MM.1S (cell line): ENCODE results near the gene CRY2.

Experiments used
- CTCF ChIP-seq: fragments of 300-600 bp; sonication (generic); IDR thresholded peaks from 2 replicates; pipeline ENCODE4 v1.5.1; 2016; ENCODE audit warnings: antibody characterized with exemption, low read length, mixed read lengths
- EZH2 ChIP-seq: fragments of 300-600 bp; sonication (generic); optimal IDR thresholded peaks from 2 replicates; pipeline ENCODE3; 2017; ENCODE audit warnings: low read depth, mild to moderate bottlenecking, antibody characterized with exemption, low read length, mixed read lengths

- no peak for TF ChIP-seq CTCF
- no peak for TF ChIP-seq EZH2
These were observed 13.5 kb upstream of the CRY2 start for GRCh38 chr11:45833761-45834160.
